ENCODE data around the gene TNFRSF8.

- TF ChIP-seq CTCF (optimal IDR thresholded peaks at IDR 0.05 in 1 of 3, IDR thresholded peaks at IDR 0.05 in 1 of 3, conservative IDR thresholded peaks at IDR 0.05 in 1 of 3; ENCODE audit: extremely low read depth in 1 of 3, insufficient read depth in 2 of 3, low read length in 3 of 3) (no peak), EZH2 (IDR thresholded peaks at IDR 0.05; ENCODE audit: low read length) (no peak)
Measured at GRCh38 chr1:12134716-12135115, 71.6 kb downstream of the TNFRSF8 start.

All from keratinocyte (primary cell).